Measurements from ENCODE around the gene ZNF778. TPM values are rescaled to one million over a fixed set of nuclear protein-coding genes. Genes with fewer than 3 reads are reported as not detected.

The ZNF778 gene
- total RNA-seq, 4 donors from 2014 or later, result 3.4 to 10.7 (median 6.5) TPM

DNA sequence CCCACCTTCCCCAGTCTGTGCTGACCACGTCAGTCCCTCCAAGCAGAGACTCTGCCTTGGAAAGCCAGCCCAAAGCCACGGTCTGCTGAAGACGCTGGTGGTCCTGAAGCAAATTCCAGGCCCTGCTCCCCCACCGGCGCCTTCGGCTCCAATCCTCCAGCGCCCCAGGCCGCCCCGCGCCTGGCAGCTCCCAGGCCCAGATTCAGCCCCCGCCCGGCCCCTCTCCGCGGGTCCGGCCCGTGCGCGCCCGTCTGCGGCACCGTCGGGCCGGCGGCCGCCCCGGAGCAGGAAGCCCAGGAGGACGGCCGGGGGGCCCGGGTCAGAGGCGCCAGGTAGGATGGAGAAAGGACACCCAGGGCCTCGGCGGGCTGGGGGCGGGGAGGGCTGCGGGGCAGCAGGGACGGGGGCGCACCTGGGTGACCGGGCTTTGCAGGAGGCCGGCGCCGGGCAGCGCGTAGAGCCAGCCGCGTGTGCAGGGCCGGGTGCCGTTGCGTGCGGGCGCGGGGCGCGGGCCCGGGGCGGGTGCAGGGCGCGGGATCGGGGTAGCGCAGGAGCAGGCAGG, 16.6 kb upstream of the ZNF778 start:
- no peak overlapping the region for H3K27ac ChIP-seq
- no peaks in the 10 kb centered on the region for H3K9me3 ChIP-seq
- intact Hi-C loops (cut with DNase I), result no loop called here
- 0 to 1% methylated on average over 2 to 14 of the region's 58 CpGs for WGBS, 2 donors
- H3K4me3 ChIP-seq, result peak overlapping the region in 3 of 4 donors; percentile 19 to 65 (median 43)
- peaks cover 6 to 28% (median 13%) of the 10 kb centered on the region in 3 donors for H3K4me1 ChIP-seq
- no peak for DNase-seq
- H3K27me3 ChIP-seq, result peaks cover 11 to 91% (median 24%) of the 10 kb centered on the region in 4 donors
- TF ChIP-seq, protein P1, sequence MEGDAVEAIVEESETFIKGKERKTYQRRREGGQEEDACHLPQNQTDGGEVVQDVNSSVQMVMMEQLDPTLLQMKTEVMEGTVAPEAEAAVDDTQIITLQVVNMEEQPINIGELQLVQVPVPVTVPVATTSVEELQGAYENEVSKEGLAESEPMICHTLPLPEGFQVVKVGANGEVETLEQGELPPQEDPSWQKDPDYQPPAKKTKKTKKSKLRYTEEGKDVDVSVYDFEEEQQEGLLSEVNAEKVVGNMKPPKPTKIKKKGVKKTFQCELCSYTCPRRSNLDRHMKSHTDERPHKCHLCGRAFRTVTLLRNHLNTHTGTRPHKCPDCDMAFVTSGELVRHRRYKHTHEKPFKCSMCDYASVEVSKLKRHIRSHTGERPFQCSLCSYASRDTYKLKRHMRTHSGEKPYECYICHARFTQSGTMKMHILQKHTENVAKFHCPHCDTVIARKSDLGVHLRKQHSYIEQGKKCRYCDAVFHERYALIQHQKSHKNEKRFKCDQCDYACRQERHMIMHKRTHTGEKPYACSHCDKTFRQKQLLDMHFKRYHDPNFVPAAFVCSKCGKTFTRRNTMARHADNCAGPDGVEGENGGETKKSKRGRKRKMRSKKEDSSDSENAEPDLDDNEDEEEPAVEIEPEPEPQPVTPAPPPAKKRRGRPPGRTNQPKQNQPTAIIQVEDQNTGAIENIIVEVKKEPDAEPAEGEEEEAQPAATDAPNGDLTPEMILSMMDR (IDR thresholded peaks at IDR 0.05), result no peak
- TF ChIP-seq POLR2A (IDR thresholded peaks at IDR 0.05), result no peak
- H3K36me3 ChIP-seq, result no peaks in the 10 kb centered on the region

DNA sequence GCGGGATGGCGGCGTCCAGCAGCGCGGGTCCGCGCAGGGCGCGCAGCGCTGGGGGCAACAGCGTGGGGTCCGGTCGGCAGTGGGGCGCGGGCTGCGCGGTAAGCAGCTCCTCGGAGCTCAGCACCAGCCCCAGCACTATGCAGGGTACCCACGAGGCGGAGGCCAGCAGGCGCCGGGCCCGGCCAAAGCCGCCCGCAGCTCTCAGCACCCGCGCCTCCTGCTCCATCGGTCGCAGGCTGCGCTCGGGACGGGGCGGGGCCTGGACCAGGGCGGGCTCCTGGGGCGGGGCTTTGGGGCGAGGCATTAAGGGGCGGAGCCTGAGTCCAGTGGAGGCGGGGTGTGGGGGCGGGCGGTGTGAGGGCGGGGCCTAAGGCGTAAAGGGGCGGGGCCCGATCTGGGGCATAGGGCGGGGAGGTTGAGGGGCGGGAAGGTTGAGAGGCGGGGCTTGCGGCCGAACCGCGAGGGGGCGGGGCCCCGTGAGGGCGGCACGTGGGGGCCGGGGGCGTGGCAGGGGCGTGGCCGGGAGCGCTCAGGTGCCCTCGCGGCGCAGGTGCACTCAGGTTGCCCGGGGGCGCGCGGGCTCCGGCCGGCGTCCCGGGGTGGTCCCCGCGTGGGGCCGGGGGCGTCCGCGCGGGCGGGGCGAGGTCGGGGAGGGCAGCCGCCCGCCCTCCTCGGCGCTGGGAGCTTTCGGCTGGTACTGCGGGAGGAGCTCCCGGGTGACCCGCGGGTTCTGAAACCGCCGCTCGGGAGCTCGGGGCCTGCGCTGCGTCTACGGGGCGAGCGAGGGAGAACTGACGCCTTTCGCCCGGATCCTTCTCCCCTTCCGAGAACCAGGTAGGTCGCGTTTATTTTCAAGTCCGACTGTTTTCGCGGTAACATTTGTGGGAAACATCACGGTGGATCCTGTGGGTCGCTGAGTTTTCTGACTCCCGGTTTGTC, 15.8 kb upstream of the ZNF778 start:
- Histone ChIP-seq H3K27ac (no peak overlapping the region), H3K27me3 (peaks cover 11 to 96% (median 24%) of the 10 kb centered on the region in 4 donors), H3K36me3 (no peaks in the 10 kb centered on the region), H3K4me1 (peaks cover 6 to 28% (median 13%) of the 10 kb centered on the region in 3 donors), H3K4me3 (peak overlapping the region; percentile 18 to 65 (median 39)), H3K9me3 (no peaks in the 10 kb centered on the region)
- intact Hi-C loops (cut with DNase I), result no loop called here
- WGBS, 2 donors, result 0% methylated on average over 6 of the region's 111 CpGs; no CpG with 5 or more reads in 1 of the 2 donors
- no peak for DNase-seq
- no peak for TF ChIP-seq POLR2A (IDR thresholded peaks at IDR 0.05)
- TF ChIP-seq, protein P1 (IDR thresholded peaks at IDR 0.05), result no peak

DNA sequence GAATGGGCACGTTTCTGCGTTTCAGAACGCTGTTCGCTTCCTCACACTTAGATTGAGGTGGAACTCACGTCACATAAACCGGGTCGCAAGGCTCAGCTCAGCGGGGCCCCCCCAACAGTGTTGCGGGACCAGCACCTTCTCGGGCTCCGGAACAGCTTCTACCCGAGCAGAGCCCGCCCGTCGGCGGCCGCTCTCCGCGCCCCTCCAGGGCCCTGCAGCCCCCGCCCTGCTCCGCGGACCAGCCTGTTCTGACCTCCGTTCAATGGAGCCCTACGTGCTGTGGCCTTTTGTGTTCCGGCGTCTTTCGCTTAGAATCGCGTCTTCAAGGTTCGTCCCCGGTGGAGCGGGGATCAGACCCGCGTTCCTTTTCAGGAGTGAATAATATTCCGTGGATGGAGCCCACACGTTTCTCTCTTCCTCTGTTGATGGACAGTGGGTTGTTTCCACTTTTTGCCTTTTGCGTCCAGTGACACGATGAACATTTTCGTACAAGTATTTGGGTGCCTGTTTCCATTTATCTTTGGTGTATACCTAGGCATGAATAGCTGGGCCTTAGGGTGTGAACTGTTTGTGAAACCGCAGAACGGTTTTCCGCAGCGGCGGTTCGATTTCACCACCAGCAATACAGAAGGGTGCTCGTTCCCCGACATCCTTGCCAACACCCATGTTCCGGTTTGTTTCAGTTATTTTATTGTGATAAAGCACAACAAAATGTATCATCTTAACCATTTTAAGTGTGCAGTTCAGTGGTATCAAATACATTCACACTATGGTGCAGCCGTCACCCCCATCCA, 14.9 kb upstream of the ZNF778 start:
- no peak for DNase-seq
- H3K27me3 ChIP-seq, result peaks cover 11 to 87% (median 24%) of the 10 kb centered on the region in 4 donors
- WGBS, 2 donors, result 64 to 70% methylated on average over 25 to 29 of the region's 49 CpGs
- H3K4me1 ChIP-seq, result peaks cover 6 to 28% (median 13%) of the 10 kb centered on the region in 3 donors
- TF ChIP-seq POLR2A (IDR thresholded peaks at IDR 0.05), result no peak
- TF ChIP-seq, protein P1 (IDR thresholded peaks at IDR 0.05), result no peak
- no peaks in the 10 kb centered on the region for H3K9me3 ChIP-seq
- peak overlapping the region in 3 of 4 donors; percentile 35 to 65 (median 43) for H3K4me3 ChIP-seq
- intact Hi-C loops (cut with DNase I), result no loop called here
- H3K27ac ChIP-seq, result no peak overlapping the region
- no peaks in the 10 kb centered on the region for H3K36me3 ChIP-seq

GRCh38 chr16:89207993-89208392, 9.5 kb upstream of the ZNF778 start:
- no peaks in the 10 kb centered on the region for H3K36me3 ChIP-seq
- no peak overlapping the region for H3K4me3 ChIP-seq
- intact Hi-C loops (cut with DNase I), result no loop called here
- TF ChIP-seq POLR2A (IDR thresholded peaks at IDR 0.05), result no peak
- TF ChIP-seq, protein P1 (IDR thresholded peaks at IDR 0.05), result no peak
- WGBS, 2 donors, result 71 to 92% methylated on average over 4 of the region's 4 CpGs
- no peaks in the 10 kb centered on the region for H3K9me3 ChIP-seq
- H3K4me1 ChIP-seq, result no peaks in the 10 kb centered on the region
- peaks cover 0 to 47% (median 2%) of the 10 kb centered on the region in 4 donors for H3K27me3 ChIP-seq
- DNase-seq, result no peak
- H3K27ac ChIP-seq, result no peak overlapping the region
